HG03520 (cell line): ENCODE results near the gene CADM1.
"Not testable (repeated sequence)": the region's sequence is repeated elsewhere in the genome, so short reads cannot be mapped to it uniquely, and the experiment has no call there.

Experiments
- ATAC-seq: cut with Tn5 transposase; IDR thresholded peaks from one replicate; pipeline ENCODE4 v1.9.1; 2021; ENCODE audit warnings: mild to moderate bottlenecking, moderate library complexity; ENCODE audit not compliant: unreplicated experiment

The CADM1 gene

GRCh38 chr11:115481528-115481927, 22.7 kb downstream of the CADM1 start:
- no peak for ATAC-seq

GRCh38 chr11:115480611-115481010, 23.6 kb downstream of the CADM1 start:
- no peak for ATAC-seq

GRCh38 chr11:115477410-115477809, 26.8 kb downstream of the CADM1 start:
- ATAC-seq, result no peak

DNA sequence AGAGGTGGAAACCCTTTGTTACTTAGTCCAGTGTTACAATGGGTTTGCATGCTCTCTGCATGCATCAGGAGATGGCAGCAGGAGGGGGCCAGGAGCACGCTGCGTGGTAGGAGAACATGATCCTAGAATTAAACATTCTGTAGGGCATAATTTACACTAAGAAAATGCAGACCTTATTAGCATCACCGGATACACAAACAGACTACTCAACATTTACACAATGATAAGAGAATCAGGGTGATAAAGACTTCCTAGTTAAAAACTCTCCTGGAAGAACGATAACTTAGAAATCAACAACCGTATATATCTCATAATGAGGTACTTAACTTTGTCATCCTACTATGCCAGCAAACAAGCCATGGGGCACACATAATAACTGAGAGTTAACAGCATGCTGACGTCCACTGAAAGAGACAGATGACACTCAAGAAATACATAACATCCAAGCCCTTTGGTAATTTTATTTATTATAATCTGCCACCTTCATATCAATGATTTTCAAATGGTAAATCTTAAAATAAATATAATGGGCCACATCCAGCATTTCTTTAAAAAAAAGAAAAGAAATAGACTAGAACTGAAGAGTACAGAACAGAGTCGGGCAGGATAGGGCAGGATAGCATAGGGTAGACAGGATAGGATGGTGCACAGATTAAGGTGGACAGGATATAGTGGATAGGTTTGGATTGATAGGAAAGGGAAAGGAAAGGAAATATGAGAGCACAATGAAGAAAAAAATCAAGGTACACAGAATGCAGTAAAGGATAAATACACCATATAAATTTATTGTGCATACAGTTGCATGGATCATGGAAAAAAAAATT, 27.5 kb downstream of the CADM1 start:
- no peak for ATAC-seq

- ATAC-seq, result no peak
These were observed 28.7 kb downstream of the CADM1 start for GRCh38 chr11:115475564-115475963.

DNA sequence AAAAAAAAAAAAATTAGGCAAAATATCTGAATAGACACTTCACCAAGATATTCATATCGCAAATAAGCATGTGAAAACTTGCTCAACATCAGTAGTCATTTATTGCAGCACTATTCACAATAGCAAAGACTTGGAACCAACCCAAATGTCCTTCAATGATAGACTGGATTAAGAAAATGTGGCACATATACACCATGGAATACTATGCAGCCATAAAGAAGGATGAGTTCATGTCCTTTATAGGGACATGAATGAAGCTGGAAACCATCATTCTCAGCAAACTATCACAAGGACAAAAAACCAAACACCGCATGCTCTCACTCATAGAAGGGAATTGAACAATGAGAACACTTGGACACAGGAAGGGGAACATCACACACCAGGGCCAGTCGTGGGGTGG, 29.9 kb downstream of the CADM1 start:
- ATAC-seq, result not testable (repeated sequence)

- no peak for ATAC-seq
These were observed 31.0 kb downstream of the CADM1 start for GRCh38 chr11:115473167-115473566.

DNA sequence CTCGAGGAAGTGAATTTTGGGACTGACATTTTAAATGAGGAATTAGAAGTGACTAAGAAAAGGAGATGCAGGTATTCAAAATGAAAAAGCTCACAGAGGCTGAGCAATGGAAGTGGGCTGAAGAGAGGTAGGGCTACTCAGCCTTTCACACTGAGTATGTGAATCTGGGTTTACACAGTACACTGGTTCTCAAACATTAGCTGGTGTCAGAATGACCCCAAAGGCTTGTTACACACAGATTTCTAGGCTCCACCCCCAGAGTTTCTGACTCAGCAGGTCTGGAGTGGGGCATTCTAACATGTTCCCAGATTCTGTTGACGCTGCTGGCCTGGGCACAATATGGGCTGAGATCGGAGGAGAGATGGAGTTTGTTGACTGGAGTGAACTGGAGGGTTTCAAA, 32.8 kb downstream of the CADM1 start:
- ATAC-seq, result peak; percentile 83

GRCh38 chr11:115470928-115471327, 33.3 kb downstream of the CADM1 start:
- no peak for ATAC-seq

- peak; percentile 49 for ATAC-seq
These were observed 34.9 kb downstream of the CADM1 start for GRCh38 chr11:115469361-115469760.

GRCh38 chr11:115466122-115466521, 38.1 kb downstream of the CADM1 start:
- no peak for ATAC-seq

DNA sequence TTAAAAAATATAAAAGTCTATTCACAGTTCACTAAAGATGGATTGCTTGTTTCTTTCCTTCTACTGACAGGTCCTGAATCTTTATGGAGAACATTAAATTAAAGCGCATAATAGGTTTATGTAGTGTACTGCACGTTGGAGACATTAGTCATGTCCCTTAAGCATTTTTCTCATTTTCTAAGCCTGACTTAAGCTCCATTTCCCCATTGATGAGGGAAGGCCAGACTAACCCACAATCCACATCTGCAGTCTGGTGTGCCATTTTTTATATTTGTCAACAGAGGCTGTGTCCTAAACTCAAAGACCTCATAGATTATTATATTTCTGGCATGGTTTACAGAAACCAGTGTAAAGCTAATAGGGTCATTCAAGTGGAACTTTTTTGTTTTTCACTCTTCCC, 39.9 kb downstream of the CADM1 start:
- ATAC-seq, result no peak

GRCh38 chr11:115463606-115464005, 40.6 kb downstream of the CADM1 start:
- ATAC-seq, result no peak

GRCh38 chr11:115462757-115463156, 41.5 kb downstream of the CADM1 start:
- ATAC-seq, result no peak

DNA sequence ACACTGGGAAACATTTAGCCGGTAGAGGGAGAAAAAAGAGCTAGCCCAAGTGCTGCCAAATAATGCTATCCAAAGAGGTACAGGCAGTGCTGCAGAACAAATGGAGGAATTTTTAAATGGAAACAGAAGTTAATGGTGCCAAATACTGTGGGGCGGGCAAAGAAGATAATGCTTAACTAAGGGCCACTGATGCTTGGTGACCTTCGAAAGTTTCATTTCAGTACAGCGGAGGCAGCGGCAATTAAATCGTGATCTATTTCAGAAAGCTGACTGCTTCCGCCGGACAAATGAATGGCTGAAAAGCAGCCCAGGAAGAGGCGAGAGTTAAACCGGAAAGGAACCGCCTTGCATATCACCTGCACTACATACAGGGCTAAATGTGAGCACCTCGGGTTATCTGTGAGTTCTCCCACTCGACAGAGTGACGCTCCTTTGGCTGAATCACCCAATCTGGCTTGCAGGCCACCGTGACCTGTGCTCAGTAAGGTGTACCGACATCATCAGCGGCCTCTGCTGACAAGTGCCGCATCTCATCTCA, 42.1 kb downstream of the CADM1 start:
- ATAC-seq, result no peak

DNA sequence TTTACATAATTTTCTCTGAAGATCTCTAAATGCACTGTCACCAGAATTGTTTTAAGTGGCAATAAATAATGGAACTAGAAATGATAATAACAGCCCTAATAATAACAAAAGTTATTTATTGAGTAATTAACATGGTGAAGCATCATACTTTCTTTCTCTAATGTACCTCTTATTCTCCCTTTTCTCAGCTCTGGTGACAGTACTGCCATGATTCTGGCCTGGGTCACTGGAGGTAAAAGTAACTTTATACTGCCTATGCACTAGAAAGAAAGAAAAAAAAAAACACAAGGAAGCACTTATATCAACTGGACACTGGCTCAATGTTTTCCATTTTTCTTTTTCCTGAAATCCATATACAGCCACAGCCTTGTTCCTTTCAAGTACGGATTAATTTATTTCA, 43.7 kb downstream of the CADM1 start:
- ATAC-seq, result no peak

DNA sequence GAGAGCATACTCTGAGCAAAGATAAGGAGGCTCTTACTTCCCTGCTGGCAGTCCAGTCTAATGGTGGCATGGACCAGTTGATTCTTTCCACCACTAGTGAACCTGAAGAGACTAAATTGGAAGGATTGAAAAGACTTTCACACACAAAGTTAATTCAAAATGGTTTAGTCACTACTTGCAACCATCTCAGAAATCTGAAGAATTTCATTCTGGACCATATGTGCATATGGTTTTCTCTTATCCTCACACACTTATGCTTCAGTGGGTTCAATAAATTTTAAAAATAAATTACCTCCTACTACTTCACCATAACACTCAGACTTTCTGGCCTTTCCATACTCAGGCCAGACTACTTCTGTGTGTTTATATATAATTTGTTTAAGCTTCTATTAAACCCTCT, 44.7 kb downstream of the CADM1 start:
- no peak for ATAC-seq

- ATAC-seq, result no peak
These were observed 45.3 kb downstream of the CADM1 start for GRCh38 chr11:115458877-115459276.

DNA sequence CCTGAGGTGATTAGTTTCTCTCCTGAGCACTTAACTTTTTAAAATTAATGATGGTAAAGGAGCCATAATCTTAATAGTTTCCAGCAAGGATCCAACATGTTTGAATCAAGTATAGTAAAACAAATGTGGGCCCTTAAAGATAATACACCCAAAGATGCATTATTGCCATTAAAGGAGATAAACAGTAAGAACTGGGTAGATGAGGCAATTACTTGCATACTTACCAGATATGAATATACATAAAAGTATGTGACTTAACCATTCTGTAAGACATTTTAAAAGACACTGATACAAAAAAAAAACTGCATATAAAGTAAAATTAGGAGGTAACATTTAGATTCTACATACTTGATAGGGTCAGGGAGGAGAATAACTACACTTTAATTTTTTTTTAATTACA, 48.2 kb downstream of the CADM1 start:
- no peak for ATAC-seq

DNA sequence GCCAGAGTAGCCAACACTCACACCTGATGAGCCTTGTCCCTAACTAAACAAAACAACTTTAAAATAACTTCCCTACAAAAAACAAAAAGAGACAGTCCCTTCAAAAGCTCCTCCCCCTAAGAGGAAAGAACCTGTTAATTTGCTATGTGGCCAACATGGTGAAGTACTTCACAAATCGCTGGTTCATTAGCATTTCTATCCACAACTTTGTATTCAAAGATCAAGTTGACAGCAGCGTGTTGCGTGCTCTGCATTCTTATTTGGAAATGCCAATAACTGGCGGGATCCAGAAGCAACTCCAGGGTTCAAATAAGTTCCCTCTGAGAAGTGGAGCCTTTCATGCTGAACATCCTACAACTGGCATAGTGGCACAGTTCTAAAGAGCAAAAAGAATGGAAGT, 48.6 kb downstream of the CADM1 start:
- ATAC-seq, result no peak

DNA sequence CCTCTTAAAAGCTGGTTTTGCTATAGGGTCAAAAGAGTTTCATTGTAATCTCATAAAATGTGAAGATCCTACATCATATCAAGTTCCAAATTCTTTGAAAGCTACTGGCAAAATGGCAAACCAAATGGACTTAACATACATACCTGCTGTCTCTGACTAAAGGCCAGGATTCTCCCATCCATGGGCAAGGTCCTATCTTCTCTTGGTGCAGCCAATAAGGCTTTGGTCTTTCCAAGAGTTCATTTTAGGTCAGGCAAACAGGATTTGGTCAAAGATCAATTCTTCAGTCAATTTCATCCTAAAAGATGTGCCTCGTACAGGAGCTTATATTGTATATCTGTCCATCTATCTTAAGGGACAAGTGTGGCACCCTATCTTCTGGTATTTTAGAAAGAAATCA, 49.7 kb downstream of the CADM1 start:
- no peak for ATAC-seq

- ATAC-seq, result no peak
These were observed 50.3 kb downstream of the CADM1 start for GRCh38 chr11:115453693-115454490.
